ENCODE measurements around the gene CALD1.

CALD1 gene

GRCh38 chr7:134854816-134855215 is 75.4 kb downstream of the CALD1 start:
- ATAC-seq = no peak
- TF ChIP-seq ESRRG (CRISPR knock-in tag; IDR thresholded peaks at IDR 0.05) = no peak
- TF ChIP-seq ISL1 (CRISPR knock-in tag; IDR thresholded peaks at IDR 0.05) = no peak
- TF ChIP-seq SNAI2 (CRISPR knock-in tag; IDR thresholded peaks at IDR 0.05) = no peak
- TF ChIP-seq ZNF8 (CRISPR knock-in tag; IDR thresholded peaks at IDR 0.05) = no peak
- TF ChIP-seq, protein P1, sequence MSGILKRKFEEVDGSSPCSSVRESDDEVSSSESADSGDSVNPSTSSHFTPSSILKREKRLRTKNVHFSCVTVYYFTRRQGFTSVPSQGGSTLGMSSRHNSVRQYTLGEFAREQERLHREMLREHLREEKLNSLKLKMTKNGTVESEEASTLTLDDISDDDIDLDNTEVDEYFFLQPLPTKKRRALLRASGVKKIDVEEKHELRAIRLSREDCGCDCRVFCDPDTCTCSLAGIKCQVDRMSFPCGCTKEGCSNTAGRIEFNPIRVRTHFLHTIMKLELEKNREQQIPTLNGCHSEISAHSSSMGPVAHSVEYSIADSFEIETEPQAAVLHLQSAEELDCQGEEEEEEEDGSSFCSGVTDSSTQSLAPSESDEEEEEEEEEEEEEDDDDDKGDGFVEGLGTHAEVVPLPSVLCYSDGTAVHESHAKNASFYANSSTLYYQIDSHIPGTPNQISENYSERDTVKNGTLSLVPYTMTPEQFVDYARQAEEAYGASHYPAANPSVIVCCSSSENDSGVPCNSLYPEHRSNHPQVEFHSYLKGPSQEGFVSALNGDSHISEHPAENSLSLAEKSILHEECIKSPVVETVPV (CRISPR knock-in tag; IDR thresholded peaks at IDR 0.05) = no peak
- TF ChIP-seq ZC3H10 (CRISPR knock-in tag; IDR thresholded peaks at IDR 0.05) = no peak
- TF ChIP-seq ZNF70 (CRISPR knock-in tag; IDR thresholded peaks at IDR 0.05) = no peak
- no peak for TF ChIP-seq ARNTL (CRISPR knock-in tag; IDR thresholded peaks at IDR 0.05; ENCODE audit: borderline replicate concordance, low read depth)
- no peak for TF ChIP-seq BACH2 (CRISPR knock-in tag; IDR thresholded peaks at IDR 0.05; ENCODE audit: borderline replicate concordance)
- TF ChIP-seq ZFP3 (CRISPR knock-in tag; IDR thresholded peaks at IDR 0.05) = no peak
- TF ChIP-seq PPARA (CRISPR knock-in tag; IDR thresholded peaks at IDR 0.05; ENCODE audit: borderline replicate concordance) = no peak
- no peak for TF ChIP-seq GLIS3 (CRISPR knock-in tag; IDR thresholded peaks at IDR 0.05)
- TF ChIP-seq TCF4 (CRISPR knock-in tag; IDR thresholded peaks at IDR 0.05; ENCODE audit: borderline replicate concordance) = no peak
- TF ChIP-seq CSDC2 (CRISPR knock-in tag; IDR thresholded peaks at IDR 0.05) = no peak
- TF ChIP-seq PATZ1 (CRISPR knock-in tag; IDR thresholded peaks at IDR 0.05; ENCODE audit: borderline replicate concordance) = no peak
- TF ChIP-seq OSR1 (CRISPR knock-in tag; IDR thresholded peaks at IDR 0.05) = no peak

GRCh38 chr7:134855442-134855841 is 76.0 kb downstream of the CALD1 start:
- no peak; the same call in 2 of the 3 replicates for ATAC-seq
- TF ChIP-seq PATZ1 (CRISPR knock-in tag; IDR thresholded peaks at IDR 0.05; ENCODE audit: borderline replicate concordance) (no peak), ZNF8 (CRISPR knock-in tag; IDR thresholded peaks at IDR 0.05) (no peak), OSR1 (CRISPR knock-in tag; IDR thresholded peaks at IDR 0.05) (no peak), ESRRG (CRISPR knock-in tag; IDR thresholded peaks at IDR 0.05) (no peak), SNAI2 (CRISPR knock-in tag; IDR thresholded peaks at IDR 0.05) (no peak), ZNF565 (CRISPR knock-in tag; conservative IDR thresholded peaks at IDR 0.05; ENCODE audit: low read depth) (no peak), ZC3H10 (CRISPR knock-in tag; IDR thresholded peaks at IDR 0.05) (no peak), ZFP30 (CRISPR knock-in tag; IDR thresholded peaks at IDR 0.05) (no peak), CSDC2 (CRISPR knock-in tag; IDR thresholded peaks at IDR 0.05) (no peak)
- TF ChIP-seq, protein P2, sequence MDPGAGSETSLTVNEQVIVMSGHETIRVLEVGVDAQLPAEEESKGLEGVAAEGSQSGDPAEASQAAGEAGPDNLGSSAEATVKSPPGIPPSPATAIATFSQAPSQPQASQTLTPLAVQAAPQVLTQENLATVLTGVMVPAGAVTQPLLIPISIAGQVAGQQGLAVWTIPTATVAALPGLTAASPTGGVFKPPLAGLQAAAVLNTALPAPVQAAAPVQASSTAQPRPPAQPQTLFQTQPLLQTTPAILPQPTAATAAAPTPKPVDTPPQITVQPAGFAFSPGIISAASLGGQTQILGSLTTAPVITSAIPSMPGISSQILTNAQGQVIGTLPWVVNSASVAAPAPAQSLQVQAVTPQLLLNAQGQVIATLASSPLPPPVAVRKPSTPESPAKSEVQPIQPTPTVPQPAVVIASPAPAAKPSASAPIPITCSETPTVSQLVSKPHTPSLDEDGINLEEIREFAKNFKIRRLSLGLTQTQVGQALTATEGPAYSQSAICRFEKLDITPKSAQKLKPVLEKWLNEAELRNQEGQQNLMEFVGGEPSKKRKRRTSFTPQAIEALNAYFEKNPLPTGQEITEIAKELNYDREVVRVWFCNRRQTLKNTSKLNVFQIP (CRISPR knock-in tag; IDR thresholded peaks at IDR 0.05; ENCODE audit: borderline replicate concordance, low read depth) = no peak
- TF ChIP-seq, protein P3, sequence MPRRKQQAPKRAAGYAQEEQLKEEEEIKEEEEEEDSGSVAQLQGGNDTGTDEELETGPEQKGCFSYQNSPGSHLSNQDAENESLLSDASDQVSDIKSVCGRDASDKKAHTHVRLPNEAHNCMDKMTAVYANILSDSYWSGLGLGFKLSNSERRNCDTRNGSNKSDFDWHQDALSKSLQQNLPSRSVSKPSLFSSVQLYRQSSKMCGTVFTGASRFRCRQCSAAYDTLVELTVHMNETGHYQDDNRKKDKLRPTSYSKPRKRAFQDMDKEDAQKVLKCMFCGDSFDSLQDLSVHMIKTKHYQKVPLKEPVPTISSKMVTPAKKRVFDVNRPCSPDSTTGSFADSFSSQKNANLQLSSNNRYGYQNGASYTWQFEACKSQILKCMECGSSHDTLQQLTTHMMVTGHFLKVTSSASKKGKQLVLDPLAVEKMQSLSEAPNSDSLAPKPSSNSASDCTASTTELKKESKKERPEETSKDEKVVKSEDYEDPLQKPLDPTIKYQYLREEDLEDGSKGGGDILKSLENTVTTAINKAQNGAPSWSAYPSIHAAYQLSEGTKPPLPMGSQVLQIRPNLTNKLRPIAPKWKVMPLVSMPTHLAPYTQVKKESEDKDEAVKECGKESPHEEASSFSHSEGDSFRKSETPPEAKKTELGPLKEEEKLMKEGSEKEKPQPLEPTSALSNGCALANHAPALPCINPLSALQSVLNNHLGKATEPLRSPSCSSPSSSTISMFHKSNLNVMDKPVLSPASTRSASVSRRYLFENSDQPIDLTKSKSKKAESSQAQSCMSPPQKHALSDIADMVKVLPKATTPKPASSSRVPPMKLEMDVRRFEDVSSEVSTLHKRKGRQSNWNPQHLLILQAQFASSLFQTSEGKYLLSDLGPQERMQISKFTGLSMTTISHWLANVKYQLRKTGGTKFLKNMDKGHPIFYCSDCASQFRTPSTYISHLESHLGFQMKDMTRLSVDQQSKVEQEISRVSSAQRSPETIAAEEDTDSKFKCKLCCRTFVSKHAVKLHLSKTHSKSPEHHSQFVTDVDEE (CRISPR knock-in tag; IDR thresholded peaks at IDR 0.05) = no peak
- TF ChIP-seq, protein P1 (CRISPR knock-in tag; IDR thresholded peaks at IDR 0.05) = no peak

Data from SK-N-SH treated with all-trans-retinoic acid at 6 μM for 48 hours (cell line).